ELF-1 (cell line): Measurements from ENCODE around the gene LRRC2.
"Not testable (repeated sequence)": the region's sequence is repeated elsewhere in the genome, so short reads cannot be mapped to it uniquely, and the experiment has no call there.

ENCODE experiments used
- DNase-seq: peaks from one replicate; pipeline ENCODE4 v3.0.0-alpha.2; 2016; ENCODE audit warnings: low read depth, low spot score

Gene LRRC2

GRCh38 chr3:46584598-46585467 is 18.7 kb upstream of the LRRC2 start:
- DNase-seq = no peak

- DNase-seq = no peak
These were observed 14.6 kb upstream of the LRRC2 start for GRCh38 chr3:46580675-46581074.

- DNase-seq = no peak
These were observed 13.7 kb upstream of the LRRC2 start for GRCh38 chr3:46579756-46580286.

DNA sequence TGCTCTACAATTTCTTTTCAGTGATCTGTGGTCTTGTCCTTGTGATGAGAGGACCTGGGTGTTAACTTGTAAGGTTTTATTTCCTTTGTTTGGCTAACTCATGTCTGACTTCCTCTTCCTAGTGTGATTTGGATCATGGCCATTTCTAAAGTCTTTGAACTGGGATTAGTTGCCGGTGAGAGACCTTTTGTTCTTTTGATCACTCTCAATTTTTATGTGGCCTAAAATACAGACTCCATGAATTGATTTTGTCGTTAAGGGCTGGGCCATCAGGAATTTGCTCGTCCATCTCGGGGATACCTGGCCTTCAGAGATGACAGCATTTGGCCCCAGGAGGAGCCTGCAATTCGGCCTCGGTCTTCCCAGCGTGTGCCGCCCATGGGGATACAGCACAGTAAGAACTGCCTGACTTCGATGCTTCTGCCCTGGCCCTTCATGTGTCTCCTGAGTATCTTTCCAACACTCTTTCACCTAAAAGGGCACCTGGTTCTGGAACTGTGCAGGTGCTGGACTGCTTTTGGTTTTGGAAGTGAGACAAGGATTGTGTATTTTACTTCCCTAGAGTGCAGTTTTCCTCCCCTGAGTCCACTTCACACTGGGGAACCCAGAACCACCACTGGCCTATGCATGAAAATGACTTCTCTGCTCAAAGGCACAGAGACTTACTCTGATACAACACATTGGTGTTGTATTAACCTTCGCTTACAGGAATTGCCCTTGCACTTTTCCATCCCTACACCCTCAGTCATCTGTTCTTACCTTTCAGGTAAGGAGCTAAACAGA is 13.1 kb upstream of the LRRC2 start:
- DNase-seq = no peak

DNA sequence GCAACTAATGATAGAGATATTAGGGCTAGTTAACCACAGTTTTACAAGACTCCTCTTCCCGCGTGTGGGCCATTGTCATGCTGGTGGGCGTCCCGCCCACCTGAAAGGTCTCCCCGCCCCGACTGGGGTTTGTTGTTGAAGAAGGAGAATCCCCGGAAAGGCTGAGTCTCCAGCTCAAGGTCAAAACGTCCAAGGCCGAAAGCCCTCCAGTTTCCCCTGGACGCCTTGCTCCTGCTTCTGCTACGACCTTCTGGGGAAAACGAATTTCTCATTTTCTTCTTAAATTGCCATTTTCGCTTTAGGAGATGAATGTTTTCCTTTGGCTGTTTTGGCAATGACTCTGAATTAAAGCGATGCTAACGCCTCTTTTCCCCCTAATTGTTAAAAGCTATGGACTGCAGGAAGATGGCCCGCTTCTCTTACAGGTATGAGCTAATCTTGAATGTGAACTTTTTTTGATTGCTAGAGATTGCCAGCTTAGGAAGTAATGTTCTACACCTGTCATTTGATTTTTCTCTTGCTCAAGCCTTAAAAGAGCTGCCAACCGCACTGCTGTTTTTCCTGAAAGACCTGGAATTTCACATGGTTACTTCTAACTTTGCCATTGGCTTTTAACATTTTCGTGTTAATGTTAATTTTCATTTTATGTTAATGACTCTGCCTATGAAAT is 11.6 kb upstream of the LRRC2 start:
- DNase-seq = not testable (repeated sequence)

- peak; percentile 78 for DNase-seq
These were observed 10.8 kb upstream of the LRRC2 start for GRCh38 chr3:46576879-46577278.

DNA sequence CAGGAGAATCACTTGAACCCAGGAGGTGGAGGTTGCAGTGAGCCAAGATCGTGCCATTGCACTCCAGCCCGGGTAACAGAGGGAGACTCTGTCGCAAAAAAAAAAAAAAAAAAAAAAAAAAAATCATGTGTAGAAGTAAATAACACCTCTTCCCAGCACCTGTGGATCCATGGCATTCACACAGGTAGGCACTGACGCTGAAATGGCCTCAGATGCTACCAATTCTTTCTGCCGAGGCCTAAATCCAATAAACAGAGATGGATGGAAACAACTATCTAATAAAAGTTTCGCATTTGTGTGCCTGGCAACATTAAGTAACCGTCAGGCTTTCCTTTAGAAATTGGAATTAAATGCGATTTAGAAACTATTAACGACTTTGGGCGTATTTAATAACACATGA is 10.3 kb upstream of the LRRC2 start:
- no peak for DNase-seq

- DNase-seq = peak; percentile 74
These were observed 9.6 kb upstream of the LRRC2 start for GRCh38 chr3:46575577-46576222.

GRCh38 chr3:46574881-46575576 is 8.9 kb upstream of the LRRC2 start:
- DNase-seq = peak; percentile 72

- peak; percentile 80 for DNase-seq
These were observed 8.1 kb upstream of the LRRC2 start for GRCh38 chr3:46574243-46574646.

GRCh38 chr3:46573701-46574100 is 7.6 kb upstream of the LRRC2 start:
- DNase-seq = no peak

- no peak for DNase-seq
These were observed 5.6 kb upstream of the LRRC2 start for GRCh38 chr3:46571684-46572083.

DNA sequence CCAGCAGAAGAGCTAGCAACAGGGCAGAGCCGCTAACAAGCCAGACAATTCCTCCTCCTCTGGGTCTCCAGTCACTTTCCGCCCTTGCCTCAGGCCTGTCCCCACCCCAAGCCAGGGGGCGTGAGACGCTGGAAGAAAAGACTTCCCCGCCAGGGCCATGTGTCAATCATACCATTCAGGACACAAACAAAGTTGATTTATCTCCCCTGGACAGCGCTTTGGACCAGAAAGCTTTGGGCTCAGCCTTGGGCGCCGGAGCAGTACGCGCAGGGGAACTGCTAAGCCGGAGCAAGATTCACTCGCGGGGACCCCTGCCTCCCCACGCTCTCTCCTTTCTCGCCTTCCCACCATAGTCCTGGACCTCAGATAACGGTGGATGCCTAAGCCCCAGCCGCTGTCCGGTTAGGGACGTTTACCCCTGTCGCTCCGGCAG is 479 bp downstream of the LRRC2 start:
- peak; percentile 90 for DNase-seq

GRCh38 chr3:46565077-46565476 is 1.0 kb downstream of the LRRC2 start:
- DNase-seq = no peak

- no peak for DNase-seq
These were observed 1.7 kb downstream of the LRRC2 start for GRCh38 chr3:46564190-46565021.

- no peak for DNase-seq
These were observed 4.2 kb downstream of the LRRC2 start for GRCh38 chr3:46561951-46562350.

GRCh38 chr3:46561511-46561910 is 4.6 kb downstream of the LRRC2 start:
- no peak for DNase-seq

DNA sequence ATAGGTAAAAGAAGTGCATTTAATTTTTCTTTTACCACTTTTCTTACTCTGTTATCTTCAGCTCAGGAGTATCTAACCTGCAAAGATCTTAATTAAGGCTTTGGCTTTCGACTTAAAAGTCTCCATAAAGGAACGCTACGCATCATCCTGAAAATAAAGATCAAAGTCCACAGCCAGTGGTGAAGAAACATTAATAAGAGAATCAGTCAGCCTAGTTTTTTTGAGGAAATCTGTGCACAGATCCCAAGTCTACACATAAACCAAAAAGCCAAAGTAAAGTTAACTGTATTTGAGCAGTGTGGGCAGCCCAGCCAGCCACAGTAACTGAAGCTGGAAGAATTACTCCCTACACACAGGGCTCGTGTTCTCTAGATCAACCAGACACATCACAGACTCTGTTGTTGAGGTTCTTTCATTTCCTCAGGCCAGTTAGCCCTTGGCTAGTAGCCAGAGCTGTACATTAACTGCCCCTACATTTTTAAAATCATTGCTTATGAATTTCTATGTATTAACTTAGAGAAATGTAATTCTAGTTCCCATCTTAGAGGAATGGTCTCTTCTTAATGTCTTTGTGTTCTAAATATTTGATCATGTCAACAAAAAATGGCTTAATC is 6.9 kb downstream of the LRRC2 start:
- no peak for DNase-seq
